Spleen (tissue), 11 donors: ENCODE results near the gene RFX8. TPM values are rescaled to one million over a fixed set of nuclear protein-coding genes. Genes with fewer than 3 reads are reported as not detected.

Experiments
- DNase-seq: peaks from one replicate; pipeline ENCODE4 v3.0.0-alpha.2; 2020
- H3K27ac ChIP-seq, 8 donors: fragments of 200-600 bp; sonication (generic) in 7 of 8; 1 replicate in 4 of 8; 2 replicates in 4 of 8; pipeline versions ENCODE4 v1.5.0 to v1.8.0; 2016 to 2021; ENCODE audit warnings: inconsistent platforms in 4 of 8, mild to moderate bottlenecking in 4 of 8, moderate library complexity in 1 of 8
- H3K27me3 ChIP-seq, 7 donors: fragments of 200-600 bp; sonication (generic) in 6 of 7; replicated peaks in 1 of 7; 1 replicate in 4 of 7; 2 replicates in 3 of 7; pipeline versions ENCODE4 v1.5.0 to v1.8.0; 2016 to 2021; ENCODE audit warnings: inconsistent platforms in 3 of 7, mild to moderate bottlenecking in 1 of 7
- H3K36me3 ChIP-seq, 6 donors: fragments of 200-600 bp; sonication (generic) in 5 of 6; 1 replicate in 4 of 6; 2 replicates in 2 of 6; pipeline versions ENCODE4 v1.5.0 to v1.8.0; 2016 to 2021; ENCODE audit warnings: inconsistent platforms in 2 of 6
- H3K4me1 ChIP-seq, 6 donors: fragments of 200-600 bp; sonication (generic) in 5 of 6; 1 replicate in 3 of 6; 2 replicates in 3 of 6; pipeline versions ENCODE4 v1.5.0 to v1.8.0; 2016 to 2021; ENCODE audit warnings: inconsistent platforms in 3 of 6
- H3K4me3 ChIP-seq, 8 donors: fragments of 200-600 bp; sonication (generic) in 7 of 8; 1 replicate in 4 of 8; 2 replicates in 4 of 8; pipeline versions ENCODE4 v1.5.0 to v1.8.0; 2016 to 2021; ENCODE audit warnings: inconsistent platforms in 4 of 8, mild to moderate bottlenecking in 4 of 8, moderate library complexity in 2 of 8
- H3K9me3 ChIP-seq, 8 donors: fragments of 200-600 bp; sonication (generic) in 7 of 8; 1 replicate in 4 of 8; 2 replicates in 4 of 8; pipeline versions ENCODE4 v1.5.0 to v1.8.0; 2016 to 2021; ENCODE audit warnings: inconsistent platforms in 4 of 8
- POLR2A ChIP-seq, 3 donors: fragments of 450-650 bp; IDR thresholded peaks; one replicate each; pipeline ENCODE4 v1.5.1; 2017; ENCODE audit warnings: antibody characterized with exemption in 3 of 3, mild to moderate bottlenecking in 1 of 3
- POLR2AphosphoS5 ChIP-seq, 3 donors: sonication (generic); formaldehyde crosslinking; IDR thresholded peaks; one replicate each; pipeline ENCODE4 v1.5.1; 2017; ENCODE audit warnings: antibody characterized with exemption in 3 of 3
- WGBS, 5 donors: extraction: QIAGEN DNeasy Blood & Tissue Kit in 3 of 5; methylation state at CpG; one replicate each; pipeline versions ENCODE4 v1.1.5 to v1.1.7; 2013 to 2018; 5-methylcytosine and 5-hydroxymethylcytosine counted together
- intact Hi-C: fragments of 100-400 bp; cut with DNase I; formaldehyde crosslinking; loops from one replicate; pipeline ENCODE4 v1.15.0; 2023; ENCODE audit warnings: low total_unique reads
- polyA plus RNA-seq, 3 donors: library from polyadenylated mRNA; stranded (reverse); fragments of 200-250 nt; gene quantifications; one replicate each; pipeline ENCODE4 v1.2.1, GENCODE V29; 2013
- total RNA-seq, 7 donors: library from RNA; depleted of rRNA in 3 of 7; stranded (reverse); fragments of >200 nt in 3 of 7; fragmentation: NEBNext Ultra II Directional in 4 of 7; extraction: Animal tissue kit (Norgen Biotek cat#: 25700) in 4 of 7; gene quantifications; one replicate each; pipeline versions ENCODE4 v1.1.0 to v1.2.1, GENCODE V29; 2016 to 2021
- TF ChIP-seq, protein P1 (sequence below), 11 experiments: fragments of 200-600 bp in 7 of 11; fragments of 450-650 bp in 4 of 11; sonication (generic) in 4 of 11; IDR thresholded peaks in 8 of 11; conservative IDR thresholded peaks in 3 of 11; 1 replicate in 7 of 11; 2 replicates in 4 of 11; pipeline versions ENCODE4 v1.4.0 to v1.8.0; 2016 to 2021; ENCODE audit warnings: antibody characterized with exemption in 11 of 11, inconsistent platforms in 4 of 11, mild to moderate bottlenecking in 1 of 11
- donor health status: healthy with polysubstance abuse.
- donor health status: DM: no; HTN: no; CAD: no; lungs with moderate emphysema.
- donor health status: DM: no; HTN: no; CAD: no.
- donor health status: Bipolar disorder and iron deficiency.
- donor health status: healthy.
- donor health status: DM: no; HTN: no; CAD: no.
- donor health status: DM: yes; HTN: yes; CAD: no.

RFX8 gene
- total and polyA plus RNA-seq, 10 donors, result 0.12 to 0.29 (median 0.13) TPM; not detected in 5

DNA sequence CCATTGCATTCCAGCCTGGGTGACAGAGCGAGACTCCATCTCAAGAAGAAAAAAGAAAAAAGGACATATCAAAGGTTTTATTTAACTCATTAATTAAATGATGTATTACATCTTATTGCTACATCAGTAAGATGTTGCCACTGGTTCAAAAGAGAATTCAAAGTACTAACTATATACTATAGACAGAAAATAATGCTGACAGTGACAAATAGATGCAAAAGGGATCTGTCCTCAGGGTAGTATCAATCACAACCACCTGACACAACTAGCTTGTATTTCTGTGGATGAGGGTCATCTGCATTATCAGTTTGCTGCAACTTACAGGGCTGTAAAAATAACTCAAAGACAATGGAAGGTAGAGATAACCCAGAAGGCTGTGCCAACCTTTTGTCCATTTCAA lies 71.2 kb downstream of the RFX8 start:
- intact Hi-C loops, result no loop called here
- Histone ChIP-seq H3K4me3 (no peak overlapping the region), H3K27me3 (peaks cover 0 to 21% (median 0%) of the 10 kb centered on the region in 7 donors), H3K9me3 (no peaks in the 10 kb centered on the region), H3K4me1 (peaks cover 6 to 58% (median 39%) of the 10 kb centered on the region in 6 donors), H3K27ac (no peak overlapping the region), H3K36me3 (no peaks in the 10 kb centered on the region)
- no peak for DNase-seq
- WGBS, 5 donors, result 95 to 100% (median 97%) methylated on average over 1 of the region's 1 CpG
- TF ChIP-seq POLR2A (IDR thresholded peaks at IDR 0.05), result no peak
- TF ChIP-seq POLR2AphosphoS5 (IDR thresholded peaks at IDR 0.05), result no peak
- TF ChIP-seq, protein P1, sequence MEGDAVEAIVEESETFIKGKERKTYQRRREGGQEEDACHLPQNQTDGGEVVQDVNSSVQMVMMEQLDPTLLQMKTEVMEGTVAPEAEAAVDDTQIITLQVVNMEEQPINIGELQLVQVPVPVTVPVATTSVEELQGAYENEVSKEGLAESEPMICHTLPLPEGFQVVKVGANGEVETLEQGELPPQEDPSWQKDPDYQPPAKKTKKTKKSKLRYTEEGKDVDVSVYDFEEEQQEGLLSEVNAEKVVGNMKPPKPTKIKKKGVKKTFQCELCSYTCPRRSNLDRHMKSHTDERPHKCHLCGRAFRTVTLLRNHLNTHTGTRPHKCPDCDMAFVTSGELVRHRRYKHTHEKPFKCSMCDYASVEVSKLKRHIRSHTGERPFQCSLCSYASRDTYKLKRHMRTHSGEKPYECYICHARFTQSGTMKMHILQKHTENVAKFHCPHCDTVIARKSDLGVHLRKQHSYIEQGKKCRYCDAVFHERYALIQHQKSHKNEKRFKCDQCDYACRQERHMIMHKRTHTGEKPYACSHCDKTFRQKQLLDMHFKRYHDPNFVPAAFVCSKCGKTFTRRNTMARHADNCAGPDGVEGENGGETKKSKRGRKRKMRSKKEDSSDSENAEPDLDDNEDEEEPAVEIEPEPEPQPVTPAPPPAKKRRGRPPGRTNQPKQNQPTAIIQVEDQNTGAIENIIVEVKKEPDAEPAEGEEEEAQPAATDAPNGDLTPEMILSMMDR (IDR thresholded peaks at IDR 0.05 in 8 of 11, conservative IDR thresholded peaks at IDR 0.05 in 3 of 11), result no peak

DNA sequence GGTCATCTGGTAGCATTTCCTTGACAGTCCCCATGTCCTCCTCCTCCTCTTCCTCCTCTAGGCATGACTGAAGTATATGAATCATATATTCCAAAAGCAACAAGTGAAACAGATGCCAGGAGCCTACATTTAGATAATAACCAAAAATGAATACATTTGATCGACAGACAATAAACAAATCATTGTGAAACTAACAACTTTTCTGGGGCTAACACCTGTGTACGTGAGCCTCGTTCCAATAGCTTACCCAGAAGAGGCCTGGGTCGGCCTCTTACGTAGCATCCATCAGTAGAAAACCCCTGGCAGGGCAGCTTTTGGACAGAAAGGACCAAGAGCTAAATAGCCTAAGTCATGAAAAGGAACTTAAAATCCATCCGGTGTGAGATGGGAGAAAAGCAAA lies 72.3 kb downstream of the RFX8 start:
- H3K4me1 ChIP-seq, result peaks cover 6 to 58% (median 39%) of the 10 kb centered on the region in 6 donors
- TF ChIP-seq, protein P1 (IDR thresholded peaks at IDR 0.05 in 8 of 11, conservative IDR thresholded peaks at IDR 0.05 in 3 of 11), result no peak
- no peak for TF ChIP-seq POLR2A (IDR thresholded peaks at IDR 0.05)
- TF ChIP-seq POLR2AphosphoS5 (IDR thresholded peaks at IDR 0.05), result no peak
- WGBS, 5 donors, result 65 to 82% (median 78%) methylated on average over 6 of the region's 6 CpGs
- H3K36me3 ChIP-seq, result no peaks in the 10 kb centered on the region
- no peak overlapping the region for H3K4me3 ChIP-seq
- no peak overlapping the region for H3K27ac ChIP-seq
- DNase-seq, result no peak
- H3K27me3 ChIP-seq, result peaks cover 0 to 31% (median 0%) of the 10 kb centered on the region in 7 donors
- intact Hi-C loops, result no loop called here
- H3K9me3 ChIP-seq, result no peaks in the 10 kb centered on the region

DNA sequence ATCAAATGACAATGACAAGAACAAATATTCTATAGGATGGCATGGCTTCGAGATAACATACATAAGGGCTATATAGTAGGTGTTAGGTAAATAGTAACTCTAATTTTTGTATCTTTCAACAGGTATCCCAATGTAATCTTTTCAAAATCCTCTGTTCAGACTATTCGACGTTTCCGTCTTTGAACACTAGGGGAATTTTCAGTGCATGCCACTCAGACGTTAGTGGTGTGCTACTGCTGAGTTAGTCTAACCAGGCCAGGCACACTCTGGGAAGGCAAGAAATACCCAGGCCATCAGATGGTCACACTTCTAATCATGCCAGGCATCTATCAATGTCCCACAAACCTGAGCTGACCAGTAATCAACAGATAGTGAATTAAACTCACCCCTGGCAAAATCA lies 73.0 kb downstream of the RFX8 start:
- no peaks in the 10 kb centered on the region for H3K9me3 ChIP-seq
- no peak overlapping the region for H3K27ac ChIP-seq
- 76 to 82% (median 78%) methylated on average over 5 of the region's 5 CpGs for WGBS, 5 donors
- H3K36me3 ChIP-seq, result no peaks in the 10 kb centered on the region
- TF ChIP-seq, protein P1 (IDR thresholded peaks at IDR 0.05 in 8 of 11, conservative IDR thresholded peaks at IDR 0.05 in 3 of 11), result no peak
- TF ChIP-seq POLR2AphosphoS5 (IDR thresholded peaks at IDR 0.05), result no peak
- no peak for TF ChIP-seq POLR2A (IDR thresholded peaks at IDR 0.05)
- peaks cover 6 to 58% (median 39%) of the 10 kb centered on the region in 6 donors for H3K4me1 ChIP-seq
- H3K27me3 ChIP-seq, result peaks cover 0 to 34% (median 0%) of the 10 kb centered on the region in 7 donors
- no peak for DNase-seq
- no peak overlapping the region for H3K4me3 ChIP-seq
- intact Hi-C loops, result no loop called here

DNA sequence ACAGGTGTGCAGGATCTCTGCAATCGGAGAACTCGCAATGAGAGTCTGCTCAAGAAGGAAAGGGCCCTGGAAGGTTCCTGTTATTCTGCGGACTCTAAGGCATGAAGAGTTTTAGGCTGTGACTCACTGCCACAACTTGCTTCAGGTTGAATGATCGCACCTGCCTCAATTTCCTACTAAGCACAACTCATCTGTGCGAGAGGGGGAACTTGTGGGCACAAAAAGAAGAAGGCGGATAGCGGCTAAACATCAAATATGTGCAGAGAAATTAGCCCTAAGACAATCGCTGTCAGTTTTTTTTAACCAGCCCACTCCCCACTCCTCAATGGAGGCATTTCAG lies 73.6 kb downstream of the RFX8 start:
- no peak for DNase-seq
- 35 to 49% (median 40%) methylated on average over 8 of the region's 8 CpGs for WGBS, 5 donors
- Histone ChIP-seq H3K36me3 (no peaks in the 10 kb centered on the region), H3K4me3 (no peak overlapping the region), H3K27me3 (peaks cover 0 to 34% (median 0%) of the 10 kb centered on the region in 7 donors), H3K9me3 (no peaks in the 10 kb centered on the region), H3K4me1 (peaks cover 6 to 57% (median 39%) of the 10 kb centered on the region in 6 donors), H3K27ac (no peak overlapping the region)
- TF ChIP-seq POLR2AphosphoS5 (IDR thresholded peaks at IDR 0.05) (no peak), POLR2A (IDR thresholded peaks at IDR 0.05) (no peak)
- TF ChIP-seq, protein P1 (IDR thresholded peaks at IDR 0.05 in 8 of 11, conservative IDR thresholded peaks at IDR 0.05 in 3 of 11), result no peak
- intact Hi-C loops, result no loop called here
